Mammary epithelial cell (primary cell): ENCODE results near the gene AUTS2.

Source experiments
- CTCF ChIP-seq, 2 donors: IDR thresholded peaks in 1 of 2; conservative IDR thresholded peaks in 1 of 2; 2 replicates each; pipeline ENCODE4 v1.5.1; 2011 to 2012; ENCODE audit warnings: inconsistent platforms in 2 of 2, low read length in 2 of 2, mild to moderate bottlenecking in 2 of 2, control low read depth in 1 of 2, low read depth in 1 of 2; ENCODE audit not compliant: insufficient read depth in 1 of 2; ENCODE audit errors: extremely low read depth in 1 of 2
- EZH2 ChIP-seq: IDR thresholded peaks from 2 replicates; pipeline ENCODE4 v1.6.1; 2012; ENCODE audit warnings: low read length, inconsistent platforms, borderline replicate concordance

DNA sequence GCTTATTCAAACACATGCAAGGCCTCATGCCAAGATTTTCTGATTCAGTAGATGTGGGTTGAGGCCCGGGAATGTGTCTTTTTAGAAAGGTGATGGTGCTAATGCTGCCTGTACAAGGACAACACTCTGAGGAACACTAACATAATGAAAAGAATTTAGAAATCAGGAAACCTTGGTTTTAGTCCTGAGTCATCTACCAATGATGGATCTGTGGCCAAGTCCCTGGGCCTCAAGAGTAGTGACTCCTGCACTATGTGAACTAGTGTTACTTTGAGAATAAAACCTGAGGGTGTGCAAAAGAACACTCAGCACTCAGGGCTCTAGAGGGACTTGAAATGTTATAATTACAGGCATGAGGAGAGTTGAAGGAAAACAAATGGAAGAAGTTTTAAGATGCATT, 792.0 kb downstream of the AUTS2 start:
- no peak for TF ChIP-seq CTCF (conservative IDR thresholded peaks at IDR 0.05 in 1 of 2, IDR thresholded peaks at IDR 0.05 in 1 of 2; ENCODE audit: extremely low read depth in 1 of 2, insufficient read depth in 1 of 2, low read depth in 1 of 2, low read length in 2 of 2)
- no peak for TF ChIP-seq EZH2
